HG03565 (cell line): Measurements from ENCODE around the gene NEMP2.
A peak's percentile ranks its signal among the peaks of the same experiment; 100 is the strongest.

Experiments used
- ATAC-seq: cut with Tn5 transposase; IDR thresholded peaks from one replicate; pipeline ENCODE4 v1.9.1; 2021; ENCODE audit warnings: mild to moderate bottlenecking, moderate library complexity; ENCODE audit not compliant: unreplicated experiment

Gene NEMP2

GRCh38 chr2:190561094-190561493 is 26.6 kb upstream of the NEMP2 start:
- ATAC-seq = no peak

- ATAC-seq = no peak
Observed at GRCh38 chr2:190554357-190555006, 20.0 kb upstream of the NEMP2 start.

DNA sequence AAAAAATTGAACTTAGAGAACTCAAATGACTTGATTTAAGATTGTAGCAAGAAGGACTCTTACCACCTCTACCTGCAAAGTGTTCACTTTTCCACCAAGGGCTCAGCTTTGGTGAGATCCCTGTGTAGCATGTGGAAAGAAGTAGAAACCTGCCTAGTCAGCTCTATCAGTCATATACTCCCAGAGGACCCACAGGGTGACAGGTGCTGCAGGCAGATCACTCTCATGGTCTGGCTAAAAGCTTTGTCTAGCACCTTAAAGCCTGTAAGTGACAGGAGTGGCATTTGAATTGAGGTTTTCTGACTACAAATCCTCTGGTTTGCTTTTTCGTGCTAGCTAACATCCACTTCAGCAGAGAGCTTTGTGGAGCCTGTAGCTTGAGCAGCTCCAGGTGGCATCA is 18.7 kb upstream of the NEMP2 start:
- ATAC-seq = no peak

GRCh38 chr2:190551928-190552327 is 17.4 kb upstream of the NEMP2 start:
- peak; percentile 51 for ATAC-seq

GRCh38 chr2:190550137-190550536 is 15.6 kb upstream of the NEMP2 start:
- no peak for ATAC-seq

GRCh38 chr2:190547886-190548285 is 13.4 kb upstream of the NEMP2 start:
- ATAC-seq = no peak

- no peak for ATAC-seq
Observed at GRCh38 chr2:190546734-190547133, 12.2 kb upstream of the NEMP2 start.

- no peak for ATAC-seq
Observed at GRCh38 chr2:190545555-190546385, 11.2 kb upstream of the NEMP2 start.

- no peak for ATAC-seq
Observed at GRCh38 chr2:190545093-190545492, 10.6 kb upstream of the NEMP2 start.

DNA sequence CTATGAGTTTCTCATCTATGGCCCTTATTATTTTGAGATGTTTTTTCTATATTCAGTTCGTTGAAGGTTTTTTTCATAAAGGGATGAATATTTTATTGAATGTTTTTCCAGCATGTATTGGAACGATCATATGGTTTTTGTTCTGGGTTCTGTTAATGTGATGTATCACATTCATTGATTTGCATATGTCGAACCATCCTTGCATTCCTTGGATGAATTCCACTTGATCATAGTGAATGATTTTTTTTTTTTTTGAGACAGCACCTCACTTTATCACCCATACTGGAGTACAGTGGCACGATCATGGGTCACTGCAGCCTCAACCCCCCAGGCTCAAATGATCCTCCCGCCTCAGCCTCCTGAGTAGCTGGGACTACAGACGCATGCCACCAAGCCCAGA is 5.5 kb upstream of the NEMP2 start:
- ATAC-seq = no peak

- ATAC-seq = no peak
Observed at GRCh38 chr2:190538201-190538600, 3.7 kb upstream of the NEMP2 start.

DNA sequence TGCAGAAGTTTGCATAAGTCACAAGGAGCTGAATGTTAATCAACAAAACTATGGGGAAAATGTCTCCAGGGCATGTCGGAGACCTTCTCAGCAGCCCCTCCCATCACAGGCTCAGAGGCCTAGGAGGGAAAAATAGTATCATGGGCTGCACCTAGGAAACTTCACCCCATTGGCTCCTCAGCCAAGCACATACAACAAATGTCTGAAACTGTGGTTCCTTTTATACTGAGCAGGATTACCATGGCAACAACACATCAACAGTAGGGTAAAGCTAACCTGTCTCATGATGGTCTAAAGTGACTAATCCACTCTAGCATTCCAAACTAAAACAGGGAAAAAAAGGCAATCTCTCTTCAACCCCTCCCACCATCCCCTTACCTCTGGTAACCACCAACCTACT is 3.2 kb upstream of the NEMP2 start:
- ATAC-seq = no peak

DNA sequence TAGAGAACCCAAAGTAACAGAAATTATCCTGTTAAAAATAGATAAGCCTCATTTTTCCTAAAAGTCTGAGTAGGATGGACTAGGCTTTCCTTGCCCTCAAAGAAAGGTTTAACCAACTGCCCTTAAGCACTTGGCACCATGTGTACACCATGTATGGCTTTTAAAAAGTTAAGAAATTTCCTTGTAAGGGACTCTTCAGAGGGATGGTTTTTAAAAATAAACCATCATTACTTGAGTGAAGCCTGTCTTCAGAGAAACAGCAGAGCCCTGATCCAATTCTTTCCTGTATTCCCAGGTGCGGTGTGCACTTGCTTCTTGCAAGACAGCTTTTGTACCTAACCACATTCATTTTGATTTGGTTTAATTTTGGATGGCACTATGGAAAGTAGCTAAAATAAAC is 1.1 kb upstream of the NEMP2 start:
- no peak for ATAC-seq

- no peak for ATAC-seq
Observed at GRCh38 chr2:190535121-190535439, 558 bp upstream of the NEMP2 start.

DNA sequence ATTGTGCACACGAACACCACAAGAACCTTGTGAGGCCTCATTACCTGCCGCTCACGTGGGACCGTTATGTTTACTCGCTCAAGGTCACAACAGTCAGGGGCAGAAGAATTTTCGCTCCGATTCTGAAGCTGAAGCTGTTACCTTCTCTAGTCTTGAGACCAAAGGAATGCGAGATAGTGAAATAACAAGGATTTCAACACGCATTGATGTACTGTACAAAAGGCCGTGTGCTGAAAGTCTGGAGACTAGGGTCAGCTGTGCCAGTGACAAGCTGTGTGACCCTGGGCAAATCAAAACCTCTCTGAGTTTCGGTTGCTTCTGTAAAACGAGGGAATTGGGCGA is 583 bp downstream of the NEMP2 start:
- ATAC-seq = no peak

- ATAC-seq = no peak
Observed at GRCh38 chr2:190533175-190533967, 1.2 kb downstream of the NEMP2 start.

DNA sequence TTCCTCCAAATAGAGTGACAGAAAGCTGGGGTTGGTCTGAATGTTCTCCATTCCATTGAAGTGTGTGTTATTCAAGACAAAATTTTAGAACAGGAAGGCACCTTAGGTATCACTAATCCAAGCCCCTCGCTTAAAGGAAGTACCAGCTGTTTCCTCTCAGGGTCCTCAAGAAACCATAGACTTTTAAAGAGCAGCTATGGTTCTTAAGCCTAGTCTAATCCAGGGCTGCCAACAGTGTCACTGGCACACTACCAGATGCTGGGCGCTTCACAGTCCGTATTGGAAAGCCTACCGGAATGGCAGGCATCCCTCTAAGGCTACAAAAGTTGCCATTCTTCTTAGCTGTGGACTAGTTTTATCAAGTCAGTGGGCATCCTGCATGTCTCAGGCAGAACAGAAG is 1.9 kb downstream of the NEMP2 start:
- ATAC-seq = no peak

- ATAC-seq = no peak
Observed at GRCh38 chr2:190530248-190530900, 4.1 kb downstream of the NEMP2 start.

DNA sequence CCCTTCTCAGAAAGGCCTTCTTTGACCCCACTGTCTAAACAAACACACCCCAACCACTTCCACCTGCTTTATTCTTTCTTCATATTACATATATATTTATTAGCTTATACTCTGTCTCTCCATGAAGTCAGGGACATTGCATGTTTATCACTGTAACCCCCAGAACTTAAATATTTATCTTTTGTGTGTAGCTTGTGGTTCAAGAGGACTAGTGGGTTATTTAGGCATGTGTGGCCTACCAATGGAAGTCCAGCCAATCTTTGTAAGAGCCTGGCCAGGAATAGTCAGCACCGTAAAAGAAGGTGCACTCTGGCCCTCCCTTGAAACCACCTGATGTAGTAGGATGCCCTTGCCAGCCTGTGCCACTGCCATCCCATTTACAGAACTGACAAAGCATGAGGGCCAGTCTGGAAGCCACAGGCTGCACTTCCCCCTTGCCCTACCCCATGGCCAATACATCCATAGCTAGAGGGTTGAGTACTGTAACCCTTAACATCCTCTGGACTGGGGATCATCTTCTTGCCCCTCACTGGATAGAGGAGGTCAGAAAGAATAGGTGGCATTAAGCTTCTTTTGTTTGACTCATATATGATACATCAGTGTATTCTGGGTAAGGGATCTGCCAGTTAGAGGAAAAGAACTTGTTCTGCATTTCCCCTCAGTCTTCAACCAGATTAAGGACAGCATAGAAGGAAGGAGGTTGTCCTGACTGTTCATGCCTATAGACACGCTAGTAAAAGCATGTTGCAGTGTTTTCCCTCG is 4.9 kb downstream of the NEMP2 start:
- no peak for ATAC-seq

DNA sequence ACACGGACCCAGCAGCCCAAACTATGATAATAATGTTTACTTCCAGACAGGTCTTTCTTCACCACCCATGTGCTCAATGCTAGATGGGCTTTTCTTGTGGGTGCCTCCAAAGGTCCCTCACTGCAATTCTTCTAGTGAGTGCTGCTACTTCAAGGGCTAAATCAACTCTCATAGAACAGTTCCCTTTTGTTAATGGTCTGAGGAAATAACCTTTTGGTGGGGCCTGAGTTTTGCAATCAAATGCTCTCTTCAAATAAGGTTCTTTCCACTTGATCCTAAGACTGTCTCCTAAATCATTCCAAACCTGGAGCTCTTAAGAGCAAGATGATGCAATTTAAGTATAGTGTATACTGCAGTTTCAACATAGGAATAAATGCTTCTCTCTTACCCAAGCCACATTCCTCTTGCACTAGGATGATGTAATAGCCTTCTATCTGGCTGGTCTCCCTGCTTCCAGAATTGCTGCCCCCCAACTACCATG is 6.0 kb downstream of the NEMP2 start:
- no peak for ATAC-seq

DNA sequence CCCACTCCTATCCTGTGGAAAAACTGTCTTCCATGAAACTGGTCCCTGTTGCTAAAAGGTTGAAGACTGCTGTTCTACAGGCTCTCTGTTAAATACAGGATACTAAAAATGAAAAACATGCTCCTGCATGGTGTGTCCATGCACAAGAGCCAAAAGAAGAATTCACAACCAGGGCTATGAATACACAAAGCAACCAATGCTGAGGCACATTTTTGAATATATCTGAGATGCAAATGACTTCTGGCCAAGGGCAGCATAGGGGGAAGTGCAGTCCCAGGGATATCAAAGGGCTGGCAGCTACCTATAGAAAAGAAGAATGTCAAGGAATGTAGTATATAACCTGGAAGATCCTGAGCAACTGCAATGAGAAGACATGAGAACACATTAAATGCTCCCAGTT is 6.6 kb downstream of the NEMP2 start:
- no peak for ATAC-seq
